Erythroblast (primary cell): ENCODE data around the gene MIR17HG.

ENCODE experiments used
- GATA1 ChIP-seq: IDR thresholded peaks from 2 replicates; pipeline ENCODE4 v1.6.1; 2011; ENCODE audit warnings: low read depth, mild to moderate bottlenecking, control low read depth, low read length, moderate library complexity
- POLR2A ChIP-seq: IDR thresholded peaks from 2 replicates; pipeline ENCODE4 v1.6.1; 2011; ENCODE audit warnings: mild to moderate bottlenecking, low read length

- no peak for TF ChIP-seq POLR2A
- no peak for TF ChIP-seq GATA1
Observed at GRCh38 chr13:91372911-91373310, 25.4 kb downstream of the MIR17HG start.
